Skeletal muscle satellite cell (primary cell): ENCODE data around the gene GRIA1.
"Not testable (repeated sequence)": the region's sequence is repeated elsewhere in the genome, so short reads cannot be mapped to it uniquely, and the experiment has no call there.

Experiments
- H3K27me3 ChIP-seq: 2 replicates; pipeline ENCODE4 v1.7.0; 2013; ENCODE audit warnings: low read length; ENCODE audit not compliant: control insufficient read depth, insufficient read depth
- H3K36me3 ChIP-seq: 2 replicates; pipeline ENCODE4 v1.7.0; 2013; ENCODE audit warnings: mild to moderate bottlenecking, control low read depth, low read length; ENCODE audit not compliant: insufficient read depth
- H3K4me1 ChIP-seq: 2 replicates; pipeline ENCODE4 v1.7.0; 2013; ENCODE audit warnings: low read length; ENCODE audit not compliant: control insufficient read depth, insufficient read depth
- H3K4me2 ChIP-seq: 2 replicates; pipeline ENCODE4 v1.7.0; 2013; ENCODE audit warnings: mild to moderate bottlenecking, low read length
- H3K4me3 ChIP-seq: 2 replicates; pipeline ENCODE4 v1.7.0; 2013; ENCODE audit warnings: low read length
- H3K9ac ChIP-seq: 2 replicates; pipeline ENCODE4 v1.7.0; 2013; ENCODE audit warnings: mild to moderate bottlenecking, low read depth, low read length, moderate library complexity
- H3K9me3 ChIP-seq: replicated peaks from 2 replicates; pipeline ENCODE4 v1.7.0; 2013; ENCODE audit warnings: mild to moderate bottlenecking, control low read depth, low read length

The GRIA1 gene

GRCh38 chr5:153704110-153704509, 213.6 kb downstream of the GRIA1 start:
- Histone ChIP-seq H3K4me1 (no peaks in the 10 kb centered on the region), H3K9me3 (no peaks in the 10 kb centered on the region), H3K9ac (no peak overlapping the region), H3K36me3 (peaks cover 3% of the 10 kb centered on the region), H3K4me3 (no peak overlapping the region), H3K27me3 (no peaks in the 10 kb centered on the region), H3K4me2 (no peak overlapping the region)

- no peak overlapping the region for H3K9ac ChIP-seq
- peaks cover 3% of the 10 kb centered on the region for H3K36me3 ChIP-seq
- H3K9me3 ChIP-seq: no peaks in the 10 kb centered on the region
- H3K4me2 ChIP-seq: no peak overlapping the region
- H3K27me3 ChIP-seq: no peaks in the 10 kb centered on the region
- H3K4me1 ChIP-seq: no peaks in the 10 kb centered on the region
- no peak overlapping the region for H3K4me3 ChIP-seq
Observed at GRCh38 chr5:153707626-153708025, 217.2 kb downstream of the GRIA1 start.

GRCh38 chr5:153711755-153712154, 221.3 kb downstream of the GRIA1 start:
- Histone ChIP-seq H3K36me3 (no peaks in the 10 kb centered on the region), H3K9me3 (no peaks in the 10 kb centered on the region), H3K4me3 (no peak overlapping the region), H3K4me2 (no peak overlapping the region), H3K9ac (no peak overlapping the region), H3K27me3 (no peaks in the 10 kb centered on the region), H3K4me1 (peaks cover 4% of the 10 kb centered on the region)

- Histone ChIP-seq H3K4me1 (peaks cover 4% of the 10 kb centered on the region), H3K36me3 (no peaks in the 10 kb centered on the region), H3K9ac (no peak overlapping the region), H3K4me2 (no peak overlapping the region), H3K4me3 (no peak overlapping the region), H3K9me3 (no peaks in the 10 kb centered on the region), H3K27me3 (no peaks in the 10 kb centered on the region)
Observed at GRCh38 chr5:153712946-153713345, 222.5 kb downstream of the GRIA1 start.

GRCh38 chr5:153713943-153714342, 223.5 kb downstream of the GRIA1 start:
- Histone ChIP-seq H3K36me3 (no peaks in the 10 kb centered on the region), H3K9ac (no peak overlapping the region)

GRCh38 chr5:153714798-153715197, 224.3 kb downstream of the GRIA1 start:
- no peaks in the 10 kb centered on the region for H3K9me3 ChIP-seq
- peaks cover 4% of the 10 kb centered on the region for H3K4me1 ChIP-seq
- no peaks in the 10 kb centered on the region for H3K36me3 ChIP-seq
- H3K9ac ChIP-seq: no peak overlapping the region
- H3K27me3 ChIP-seq: no peaks in the 10 kb centered on the region
- H3K4me2 ChIP-seq: no peak overlapping the region
- no peak overlapping the region for H3K4me3 ChIP-seq

More at GRCh38 chr5:153713943-153714342, 223.5 kb downstream of the GRIA1 start:
- H3K9me3 ChIP-seq: no peaks in the 10 kb centered on the region
- H3K4me1 ChIP-seq: peaks cover 4% of the 10 kb centered on the region
- H3K27me3 ChIP-seq: no peaks in the 10 kb centered on the region
- H3K4me3 ChIP-seq: no peak overlapping the region
- H3K4me2 ChIP-seq: no peak overlapping the region

- Histone ChIP-seq H3K9ac (no peak overlapping the region), H3K27me3 (no peaks in the 10 kb centered on the region), H3K4me3 (no peak overlapping the region), H3K4me2 (no peak overlapping the region), H3K9me3 (no peaks in the 10 kb centered on the region), H3K36me3 (no peaks in the 10 kb centered on the region), H3K4me1 (peaks cover 4% of the 10 kb centered on the region)
Observed at GRCh38 chr5:153717287-153717686, 226.8 kb downstream of the GRIA1 start.

GRCh38 chr5:153718713-153719112, 228.2 kb downstream of the GRIA1 start:
- Histone ChIP-seq H3K9ac (no peak overlapping the region), H3K36me3 (no peaks in the 10 kb centered on the region), H3K4me3 (no peak overlapping the region), H3K27me3 (no peaks in the 10 kb centered on the region), H3K4me1 (peaks cover 4% of the 10 kb centered on the region), H3K4me2 (no peak overlapping the region), H3K9me3 (no peaks in the 10 kb centered on the region)

GRCh38 chr5:153719324-153719723, 228.9 kb downstream of the GRIA1 start:
- Histone ChIP-seq H3K27me3 (no peaks in the 10 kb centered on the region), H3K4me2 (no peak overlapping the region), H3K9ac (no peak overlapping the region), H3K9me3 (no peaks in the 10 kb centered on the region), H3K36me3 (no peaks in the 10 kb centered on the region), H3K4me3 (no peak overlapping the region), H3K4me1 (peaks cover 4% of the 10 kb centered on the region)

- H3K4me1 ChIP-seq, H3K4me2 ChIP-seq, H3K9me3 ChIP-seq, H3K36me3 ChIP-seq, H3K9ac ChIP-seq, H3K27me3 ChIP-seq, H3K4me3 ChIP-seq: not testable (repeated sequence)
Observed at GRCh38 chr5:153723022-153723610, 232.6 kb downstream of the GRIA1 start.

GRCh38 chr5:153742060-153742459, 251.6 kb downstream of the GRIA1 start:
- no peaks in the 10 kb centered on the region for H3K36me3 ChIP-seq
- no peak overlapping the region for H3K4me3 ChIP-seq
- H3K9me3 ChIP-seq: no peaks in the 10 kb centered on the region
- no peak overlapping the region for H3K9ac ChIP-seq
- no peak overlapping the region for H3K4me2 ChIP-seq
- H3K4me1 ChIP-seq: peaks cover 8% of the 10 kb centered on the region
- H3K27me3 ChIP-seq: no peaks in the 10 kb centered on the region

GRCh38 chr5:153744751-153745150, 254.3 kb downstream of the GRIA1 start:
- H3K4me1 ChIP-seq: peaks cover 13% of the 10 kb centered on the region
- H3K4me3 ChIP-seq: no peak overlapping the region
- H3K36me3 ChIP-seq: no peaks in the 10 kb centered on the region
- H3K9me3 ChIP-seq: no peaks in the 10 kb centered on the region
- H3K9ac ChIP-seq: no peak overlapping the region
- no peak overlapping the region for H3K4me2 ChIP-seq
- H3K27me3 ChIP-seq: no peaks in the 10 kb centered on the region
